Activated T-cell treated with anti-CD3 and anti-CD28 coated beads for 48 hours (primary cell): Measurements from ENCODE around the gene MIPOL1.

Experiments
- DNase-seq: peaks from one replicate; pipeline ENCODE4 v3.0.0-alpha.2; 2020; ENCODE audit warnings: low read depth

MIPOL1 gene

GRCh38 chr14:37597914-37598746 is 400.4 kb downstream of the MIPOL1 start:
- no peak for DNase-seq

GRCh38 chr14:37598747-37599506 is 401.2 kb downstream of the MIPOL1 start:
- no peak for DNase-seq

DNA sequence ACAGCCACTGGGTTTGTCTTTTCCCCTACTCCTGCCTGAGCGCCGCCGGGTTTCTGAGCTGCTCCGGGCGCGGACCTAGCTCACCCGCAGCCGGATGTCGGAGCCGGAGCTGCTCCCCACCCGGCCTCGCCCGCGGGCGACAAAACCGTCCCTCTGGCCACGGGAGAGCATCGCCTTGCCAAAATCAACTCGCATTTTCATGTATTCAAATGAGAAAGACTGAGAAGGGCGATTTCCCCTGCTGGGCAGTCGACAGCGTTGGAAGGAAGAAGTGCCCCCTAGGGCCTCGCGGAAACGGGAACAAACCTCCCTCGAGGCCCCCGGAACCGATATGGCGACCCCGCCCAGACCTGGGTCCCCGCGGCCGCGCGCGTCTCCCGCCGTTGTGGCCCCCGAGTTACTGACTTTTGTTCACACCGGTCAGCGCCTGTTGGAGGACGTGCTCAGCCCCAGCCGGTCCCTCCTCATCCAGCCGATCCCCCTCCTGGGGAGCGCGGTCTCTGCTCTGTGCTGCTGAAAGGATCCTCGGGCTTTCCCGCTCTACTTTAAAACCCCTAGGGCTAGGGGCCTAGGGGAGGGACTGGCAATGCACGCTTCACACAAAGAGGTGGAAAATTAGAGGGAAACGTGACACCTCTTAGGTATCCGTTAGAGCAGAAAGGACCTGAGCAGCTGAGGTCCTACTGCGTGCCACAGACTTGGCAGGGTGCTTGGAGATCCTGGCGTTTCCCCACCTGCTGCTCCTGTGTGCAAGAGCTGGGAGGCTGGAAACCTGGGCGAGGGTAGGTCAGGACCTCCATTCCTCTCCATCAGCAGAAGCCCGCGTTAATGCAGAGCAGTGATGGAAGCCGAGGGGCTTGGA is 402.0 kb downstream of the MIPOL1 start:
- no peak for DNase-seq

DNA sequence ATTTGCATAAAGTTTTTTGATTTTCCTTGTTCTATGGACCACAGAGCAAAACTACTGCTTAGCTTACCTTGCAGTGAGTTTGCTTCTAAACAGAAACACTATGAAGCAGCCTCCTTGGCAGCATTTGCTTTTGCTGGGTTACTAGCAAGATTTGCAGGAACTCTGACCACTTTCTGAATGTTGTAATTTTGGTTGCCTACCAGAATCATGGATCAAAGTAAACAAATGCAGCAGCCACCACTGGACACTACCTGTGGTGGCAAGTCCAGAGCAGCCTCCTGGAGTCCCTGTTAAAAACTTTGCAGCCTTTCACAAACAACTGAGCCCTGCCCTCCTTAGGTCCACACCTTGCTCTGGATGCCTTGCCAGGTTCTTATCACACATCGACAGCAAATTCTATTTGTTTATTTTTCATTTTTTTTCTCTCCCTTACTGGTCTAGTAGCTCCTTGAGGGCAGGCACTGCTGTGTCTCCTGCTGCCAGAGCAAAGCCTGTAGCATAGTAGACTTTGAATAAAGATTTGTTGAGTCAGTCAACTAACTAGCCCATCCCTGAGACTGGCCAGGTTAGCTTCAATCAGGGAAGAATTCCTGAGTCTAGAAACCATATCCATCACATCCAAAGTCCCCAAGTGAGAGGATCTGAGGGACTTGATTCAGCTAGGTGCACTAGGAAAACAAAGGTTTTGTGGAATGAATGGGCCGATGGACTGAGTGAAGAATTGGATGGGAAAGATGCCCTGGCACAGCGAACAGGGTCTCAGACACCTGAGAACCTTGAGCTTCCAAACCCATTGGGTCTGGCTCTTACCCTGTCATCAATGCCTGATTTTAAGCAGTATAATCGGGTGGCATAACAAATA is 403.4 kb downstream of the MIPOL1 start:
- no peak for DNase-seq

GRCh38 chr14:37601865-37602264 is 404.1 kb downstream of the MIPOL1 start:
- DNase-seq: no peak
